AG04450 (cell line): ENCODE data around the gene ATXN10. TPM values are rescaled to one million over a fixed set of nuclear protein-coding genes. Genes with fewer than 3 reads are reported as not detected.

Experiments used
- CTCF ChIA-PET: fragments of 300-600, 350-600 bp; formaldehyde crosslinking; extraction: SDS; loops from one replicate; lab custom pipeline; 2022; ENCODE audit warnings: antibody characterized with exemption, inconsistent platforms; lab: Charles Lee
- POLR2A ChIA-PET: fragments of 350-600 bp; formaldehyde crosslinking; extraction: SDS; loops from one replicate; lab custom pipeline; 2021; ENCODE audit warnings: antibody characterized with exemption, inconsistent platforms; lab: Yijun Ruan, JAX
- DNase-seq: peaks from one replicate; pipeline ENCODE4 v3.0.0-alpha.2; 2011; ENCODE audit warnings: low read depth, low spot score
- H3K27ac ChIP-seq: one replicate; pipeline ENCODE4 v1.5.1; 2012; ENCODE audit warnings: low read depth, low read length, control low read depth
- H3K27me3 ChIP-seq: one replicate; pipeline ENCODE4 v1.6.0; 2012; ENCODE audit warnings: low read length; ENCODE audit not compliant: control insufficient read depth, insufficient read depth
- H3K4me3 ChIP-seq: 2 replicates; pipeline ENCODE4 v1.5.1; 2011; ENCODE audit warnings: mild to moderate bottlenecking, low read depth, low read length, control low read depth
- H3K9me3 ChIP-seq: 2 replicates; pipeline ENCODE4 v1.5.1; 2012; ENCODE audit warnings: low read length; ENCODE audit not compliant: control insufficient read depth, insufficient read depth
- CTCF ChIP-seq: IDR thresholded peaks from 2 replicates; pipeline ENCODE4 v1.5.1; 2011; ENCODE audit warnings: low read depth, low read length, control low read depth, inconsistent platforms
- polyA plus RNA-seq: library from polyadenylated mRNA; depleted of rRNA; stranded (reverse); fragments of >200 nt; gene quantifications from 2 replicates; pipeline ENCODE4 v1.2.3, GENCODE V29; 2011

Gene ATXN10
- polyA plus RNA-seq, 1 experiment: 521 TPM

DNA sequence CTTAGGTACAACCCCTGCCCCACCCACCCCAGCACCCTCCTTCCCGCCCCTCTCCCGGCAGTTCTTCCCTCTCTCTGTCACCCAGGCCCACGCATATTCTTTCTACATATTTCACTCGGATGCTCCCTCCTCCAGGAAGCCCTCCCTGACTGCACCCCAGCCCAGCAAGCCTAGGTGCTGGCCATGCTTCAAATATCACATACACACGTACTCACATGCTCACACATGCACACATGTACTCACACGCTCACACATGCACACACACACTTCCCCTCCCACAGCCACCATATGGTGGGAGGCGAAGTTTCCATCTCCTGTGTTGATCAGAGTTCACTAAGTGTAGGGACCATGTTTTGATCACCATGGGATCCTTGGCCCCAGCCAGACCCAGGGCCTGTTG is 214.9 kb downstream of the ATXN10 start:
- POLR2A ChIA-PET: no interaction called here
- Histone ChIP-seq H3K4me3 (no peak overlapping the region), H3K27me3 (peaks cover 11% of the 10 kb centered on the region), H3K9me3 (peaks cover 4% of the 10 kb centered on the region; the same call in 1 of the 2 replicates), H3K27ac (no peak overlapping the region)
- CTCF ChIA-PET: no interaction called here
- no peak for DNase-seq
- TF ChIP-seq CTCF: no peak

GRCh38 chr22:45887202-45888131 is 215.8 kb downstream of the ATXN10 start:
- ChIA-PET CTCF (no interaction called here), POLR2A (no interaction called here)
- Histone ChIP-seq H3K27ac (no peak overlapping the region), H3K4me3 (no peak overlapping the region), H3K27me3 (peaks cover 6% of the 10 kb centered on the region), H3K9me3 (peaks cover 4% of the 10 kb centered on the region; the same call in 1 of the 2 replicates)
- no peak for TF ChIP-seq CTCF
- no peak for DNase-seq

- no peak overlapping the region for H3K27ac ChIP-seq
- no peak overlapping the region for H3K4me3 ChIP-seq
- peaks cover 2% of the 10 kb centered on the region for H3K27me3 ChIP-seq
- ChIA-PET CTCF (no interaction called here), POLR2A (no interaction called here)
- no peak for TF ChIP-seq CTCF
- H3K9me3 ChIP-seq: peaks cover 4% of the 10 kb centered on the region; the same call in 1 of the 2 replicates
- no peak for DNase-seq
Observed at GRCh38 chr22:45888221-45889092, 216.8 kb downstream of the ATXN10 start.

DNA sequence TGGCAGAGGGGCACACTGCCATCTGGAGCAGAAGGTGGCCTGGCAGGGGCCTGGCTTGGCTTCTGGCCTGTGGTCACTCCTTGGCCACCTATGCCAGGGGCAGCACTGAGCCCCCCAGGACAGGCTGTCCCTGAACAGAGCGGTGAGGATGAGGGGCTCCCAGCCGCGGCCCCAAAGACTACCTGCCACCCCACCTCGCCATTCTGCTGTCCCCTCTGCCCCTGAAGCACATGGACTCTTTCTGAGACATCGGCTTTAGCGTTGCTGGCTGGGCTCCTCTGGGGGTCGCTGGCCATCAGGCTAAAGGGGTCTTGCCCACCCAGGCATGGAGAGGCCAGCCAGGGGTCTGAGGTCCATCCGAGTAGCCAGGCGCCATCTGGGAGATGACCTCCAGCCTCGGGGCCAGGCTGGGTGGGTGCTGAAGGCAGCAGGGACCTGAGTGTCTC is 217.5 kb downstream of the ATXN10 start:
- Histone ChIP-seq H3K4me3 (no peak overlapping the region), H3K9me3 (peaks cover 4% of the 10 kb centered on the region; the same call in 1 of the 2 replicates), H3K27ac (no peak overlapping the region), H3K27me3 (peaks cover 2% of the 10 kb centered on the region)
- no peak for DNase-seq
- no peak for TF ChIP-seq CTCF
- CTCF ChIA-PET: no interaction called here
- POLR2A ChIA-PET: no interaction called here
